DND-41 (cell line): ENCODE measurements around the gene KSR2.
"Not testable (repeated sequence)": the region's sequence is repeated elsewhere in the genome, so short reads cannot be mapped to it uniquely, and the experiment has no call there.

ENCODE experiments used
- CTCF ChIP-seq: IDR thresholded peaks from 2 replicates; pipeline ENCODE4 v1.5.1; 2012; ENCODE audit warnings: borderline replicate concordance, low read length, moderate library complexity, mild to moderate bottlenecking; ENCODE audit not compliant: poor library complexity, severe bottlenecking; ENCODE audit errors: extremely low read depth
- EZH2 ChIP-seq: IDR thresholded peaks from 3 replicates; pipeline ENCODE4 v1.6.1; 2012; ENCODE audit warnings: borderline replicate concordance, low read depth, mild to moderate bottlenecking, moderate library complexity, low read length, inconsistent platforms; ENCODE audit not compliant: severe bottlenecking

GRCh38 chr12:117860787-117861290 is 108.0 kb downstream of the KSR2 start:
- TF ChIP-seq CTCF, EZH2: not testable (repeated sequence)
